GM19397 (cell line): Measurements from ENCODE around the gene DTNB.

ENCODE experiments used
- ATAC-seq: cut with Tn5 transposase; IDR thresholded peaks from one replicate; pipeline ENCODE4 v1.9.1; 2021; ENCODE audit warnings: mild to moderate bottlenecking, moderate library complexity; ENCODE audit not compliant: unreplicated experiment

Gene DTNB

GRCh38 chr2:25332571-25332970 lies 340.8 kb downstream of the DTNB start:
- ATAC-seq, result no peak

GRCh38 chr2:25331686-25332365 lies 341.6 kb downstream of the DTNB start:
- no peak for ATAC-seq

GRCh38 chr2:25330937-25331336 lies 342.4 kb downstream of the DTNB start:
- ATAC-seq, result no peak

GRCh38 chr2:25330273-25330672 lies 343.1 kb downstream of the DTNB start:
- no peak for ATAC-seq

GRCh38 chr2:25328152-25329085 lies 345.0 kb downstream of the DTNB start:
- ATAC-seq, result no peak
